HEK293 (cell line): ENCODE data around the gene FTO.

Experiments
- KLF8 ChIP-seq: fragments of 450-650 bp; formaldehyde crosslinking; IDR thresholded peaks from 2 replicates; pipeline ENCODE4 v1.5.1; 2016; ENCODE audit warnings: missing biosample characterization, missing genetic modification characterization
- SP7 ChIP-seq: fragments of 450-650 bp; formaldehyde crosslinking; IDR thresholded peaks from 2 replicates; pipeline ENCODE4 v1.5.1; 2016; ENCODE audit warnings: missing biosample characterization, missing genetic modification characterization
- ZBTB21 ChIP-seq: fragments of 450-650 bp; formaldehyde crosslinking; IDR thresholded peaks from 2 replicates; pipeline ENCODE4 v1.5.1; 2017; ENCODE audit warnings: missing biosample characterization, missing genetic modification characterization
- ZBTB48 ChIP-seq: fragments of 450-650 bp; formaldehyde crosslinking; IDR thresholded peaks from 2 replicates; pipeline ENCODE4 v1.5.1; 2016; ENCODE audit warnings: missing biosample characterization, missing genetic modification characterization
- ZNF132 ChIP-seq: fragments of 450-650 bp; formaldehyde crosslinking; IDR thresholded peaks from 2 replicates; pipeline ENCODE4 v1.5.1; 2017; ENCODE audit warnings: missing biosample characterization, missing genetic modification characterization, borderline replicate concordance
- ZNF175 ChIP-seq: fragments of 450-650 bp; formaldehyde crosslinking; IDR thresholded peaks from 2 replicates; pipeline ENCODE4 v1.5.1; 2016; ENCODE audit warnings: missing biosample characterization, missing genetic modification characterization
- ZNF248 ChIP-seq: fragments of 450-650 bp; formaldehyde crosslinking; IDR thresholded peaks from 2 replicates; pipeline ENCODE4 v1.5.1; 2017; ENCODE audit warnings: missing biosample characterization, missing genetic modification characterization
- ZNF311 ChIP-seq: fragments of 450-650 bp; formaldehyde crosslinking; IDR thresholded peaks from 2 replicates; pipeline ENCODE4 v1.5.1; 2017; ENCODE audit warnings: missing biosample characterization, missing genetic modification characterization, borderline replicate concordance
- ZNF366 ChIP-seq: fragments of 450-650 bp; formaldehyde crosslinking; conservative IDR thresholded peaks from 2 replicates; pipeline ENCODE4 v1.5.1; 2016; ENCODE audit warnings: missing biosample characterization, missing genetic modification characterization
- ZNF37A ChIP-seq: fragments of 450-650 bp; IDR thresholded peaks from 2 replicates; pipeline ENCODE4 v1.5.1; 2018; ENCODE audit warnings: missing biosample characterization, missing genetic modification characterization
- ZNF426 ChIP-seq: fragments of 450-650 bp; formaldehyde crosslinking; IDR thresholded peaks from 2 replicates; pipeline ENCODE4 v1.5.1; 2017; ENCODE audit warnings: missing biosample characterization, missing genetic modification characterization, mild to moderate bottlenecking, inconsistent platforms, moderate library complexity
- ZNF510 ChIP-seq: fragments of 450-650 bp; formaldehyde crosslinking; IDR thresholded peaks from 2 replicates; pipeline ENCODE4 v1.5.1; 2018; ENCODE audit warnings: mild to moderate bottlenecking, missing genetic modification characterization, missing biosample characterization; ENCODE audit not compliant: insufficient replicate concordance
- ZNF555 ChIP-seq: fragments of 450-650 bp; formaldehyde crosslinking; conservative IDR thresholded peaks from 2 replicates; pipeline ENCODE4 v1.5.1; 2017; ENCODE audit warnings: missing biosample characterization, mild to moderate bottlenecking, missing genetic modification characterization, inconsistent platforms
- ZNF610 ChIP-seq: fragments of 450-650 bp; formaldehyde crosslinking; IDR thresholded peaks from 2 replicates; pipeline ENCODE4 v1.5.1; 2016; ENCODE audit warnings: missing biosample characterization, missing genetic modification characterization, borderline replicate concordance
- ZNF658 ChIP-seq: fragments of 450-650 bp; formaldehyde crosslinking; IDR thresholded peaks from 2 replicates; pipeline ENCODE4; 2016; ENCODE audit warnings: missing biosample characterization, missing genetic modification characterization
- ZNF830 ChIP-seq: fragments of 450-650 bp; IDR thresholded peaks from 2 replicates; pipeline ENCODE4 v1.5.0; 2018; ENCODE audit warnings: missing biosample characterization, missing genetic modification characterization, low read depth, mild to moderate bottlenecking, moderate library complexity
- TF ChIP-seq, protein P1 (sequence below): fragments of 450-650 bp; formaldehyde crosslinking; IDR thresholded peaks from 2 replicates; pipeline ENCODE4 v1.5.1; 2017; ENCODE audit warnings: missing biosample characterization, missing genetic modification characterization
- TF ChIP-seq, protein P2 (sequence below): fragments of 450-650 bp; formaldehyde crosslinking; IDR thresholded peaks from 2 replicates; pipeline ENCODE4 v1.5.1; 2016; ENCODE audit warnings: missing biosample characterization, missing genetic modification characterization
- TF ChIP-seq, protein P3 (sequence below): fragments of 450-650 bp; formaldehyde crosslinking; IDR thresholded peaks from 2 replicates; pipeline ENCODE4 v1.5.1; 2016; ENCODE audit warnings: missing biosample characterization, missing genetic modification characterization
- TF ChIP-seq, protein P4 (sequence below): fragments of 450-650 bp; formaldehyde crosslinking; IDR thresholded peaks from 2 replicates; pipeline ENCODE4 v1.5.1; 2016; ENCODE audit warnings: missing biosample characterization, missing genetic modification characterization
- TF ChIP-seq, protein P5 (sequence below): fragments of 450-650 bp; formaldehyde crosslinking; IDR thresholded peaks from 2 replicates; pipeline ENCODE4 v1.5.1; 2016; ENCODE audit warnings: missing biosample characterization, missing genetic modification characterization, borderline replicate concordance
- TF ChIP-seq, protein P6 (sequence below): fragments of 450-650 bp; formaldehyde crosslinking; IDR thresholded peaks from 2 replicates; pipeline ENCODE4 v1.5.1; 2016; ENCODE audit warnings: missing biosample characterization, missing genetic modification characterization
- TF ChIP-seq, protein P7 (sequence below): fragments of 450-650 bp; formaldehyde crosslinking; IDR thresholded peaks from 2 replicates; pipeline ENCODE4 v1.5.1; 2016; ENCODE audit warnings: missing biosample characterization, missing genetic modification characterization

FTO gene

DNA sequence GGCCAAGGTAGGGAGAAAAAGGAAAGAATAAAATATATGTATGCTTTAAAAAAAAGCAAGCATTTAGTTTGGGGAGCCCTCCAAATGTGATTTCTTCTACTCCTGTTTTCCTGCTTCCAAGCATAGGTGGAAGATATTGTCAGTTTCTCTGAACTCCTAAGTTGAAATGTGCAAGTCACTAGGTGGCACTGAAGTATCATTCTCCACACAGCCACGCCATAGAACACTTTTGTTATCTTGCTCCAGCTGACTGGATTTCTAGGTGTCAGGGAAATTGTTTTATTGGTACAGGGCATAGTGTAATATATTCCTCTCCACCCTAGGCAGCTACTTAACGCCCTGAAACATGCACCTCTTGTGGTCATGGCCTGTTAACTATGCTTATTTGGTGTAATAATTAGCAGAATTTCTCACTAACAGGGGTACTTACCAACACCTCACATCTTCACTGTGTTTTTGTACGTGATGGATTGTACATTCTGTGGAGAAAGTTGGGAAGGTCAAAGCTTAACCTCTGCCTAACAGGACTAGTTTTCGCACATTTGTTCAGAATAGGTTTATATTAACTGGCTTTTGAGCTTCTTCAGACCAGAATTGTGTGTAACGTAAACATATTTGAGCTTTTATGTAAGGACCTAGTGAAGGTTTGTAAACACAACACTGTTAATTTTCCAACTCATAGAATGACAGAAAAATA, 69.3 kb downstream of the FTO start (continued):
- TF ChIP-seq ZNF658 (tag by site-specific recombination) (no peak), ZNF366 (tag by site-specific recombination) (peak; percentile 51), KLF8 (tag by site-specific recombination) (peak; percentile 40), ZNF510 (tag by site-specific recombination) (no peak), ZBTB48 (tag by site-specific recombination) (no peak), ZNF610 (tag by site-specific recombination) (0 out of 2 replicates have a peak, but pooled peaks have one; percentile 21), ZNF426 (no peak), ZNF248 (no peak), ZNF830 (tag by site-specific recombination) (no peak), ZNF132 (tag by site-specific recombination) (no peak), ZBTB21 (no peak), ZNF175 (tag by site-specific recombination) (no peak), ZNF555 (tag by site-specific recombination) (no peak), ZNF311 (tag by site-specific recombination) (no peak), SP7 (tag by site-specific recombination) (peak; percentile 84), ZNF37A (tag by site-specific recombination) (no peak)
- TF ChIP-seq, protein P1, sequence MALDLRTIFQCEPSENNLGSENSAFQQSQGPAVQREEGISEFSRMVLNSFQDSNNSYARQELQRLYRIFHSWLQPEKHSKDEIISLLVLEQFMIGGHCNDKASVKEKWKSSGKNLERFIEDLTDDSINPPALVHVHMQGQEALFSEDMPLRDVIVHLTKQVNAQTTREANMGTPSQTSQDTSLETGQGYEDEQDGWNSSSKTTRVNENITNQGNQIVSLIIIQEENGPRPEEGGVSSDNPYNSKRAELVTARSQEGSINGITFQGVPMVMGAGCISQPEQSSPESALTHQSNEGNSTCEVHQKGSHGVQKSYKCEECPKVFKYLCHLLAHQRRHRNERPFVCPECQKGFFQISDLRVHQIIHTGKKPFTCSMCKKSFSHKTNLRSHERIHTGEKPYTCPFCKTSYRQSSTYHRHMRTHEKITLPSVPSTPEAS (tag by site-specific recombination): no peak
- TF ChIP-seq, protein P2, sequence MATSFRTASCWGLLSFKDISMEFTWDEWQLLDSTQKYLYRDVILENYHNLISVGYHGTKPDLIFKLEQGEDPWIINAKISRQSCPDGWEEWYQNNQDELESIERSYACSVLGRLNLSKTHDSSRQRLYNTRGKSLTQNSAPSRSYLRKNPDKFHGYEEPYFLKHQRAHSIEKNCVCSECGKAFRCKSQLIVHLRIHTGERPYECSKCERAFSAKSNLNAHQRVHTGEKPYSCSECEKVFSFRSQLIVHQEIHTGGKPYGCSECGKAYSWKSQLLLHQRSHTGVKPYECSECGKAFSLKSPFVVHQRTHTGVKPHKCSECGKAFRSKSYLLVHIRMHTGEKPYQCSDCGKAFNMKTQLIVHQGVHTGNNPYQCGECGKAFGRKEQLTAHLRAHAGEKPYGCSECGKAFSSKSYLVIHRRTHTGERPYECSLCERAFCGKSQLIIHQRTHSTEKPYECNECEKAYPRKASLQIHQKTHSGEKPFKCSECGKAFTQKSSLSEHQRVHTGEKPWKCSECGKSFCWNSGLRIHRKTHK (tag by site-specific recombination): no peak
- TF ChIP-seq, protein P3, sequence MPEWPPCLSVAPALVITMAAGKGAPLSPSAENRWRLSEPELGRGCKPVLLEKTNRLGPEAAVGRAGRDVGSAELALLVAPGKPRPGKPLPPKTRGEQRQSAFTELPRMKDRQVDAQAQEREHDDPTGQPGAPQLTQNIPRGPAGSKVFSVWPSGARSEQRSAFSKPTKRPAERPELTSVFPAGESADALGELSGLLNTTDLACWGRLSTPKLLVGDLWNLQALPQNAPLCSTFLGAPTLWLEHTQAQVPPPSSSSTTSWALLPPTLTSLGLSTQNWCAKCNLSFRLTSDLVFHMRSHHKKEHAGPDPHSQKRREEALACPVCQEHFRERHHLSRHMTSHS (tag by site-specific recombination): no peak
- TF ChIP-seq, protein P4, sequence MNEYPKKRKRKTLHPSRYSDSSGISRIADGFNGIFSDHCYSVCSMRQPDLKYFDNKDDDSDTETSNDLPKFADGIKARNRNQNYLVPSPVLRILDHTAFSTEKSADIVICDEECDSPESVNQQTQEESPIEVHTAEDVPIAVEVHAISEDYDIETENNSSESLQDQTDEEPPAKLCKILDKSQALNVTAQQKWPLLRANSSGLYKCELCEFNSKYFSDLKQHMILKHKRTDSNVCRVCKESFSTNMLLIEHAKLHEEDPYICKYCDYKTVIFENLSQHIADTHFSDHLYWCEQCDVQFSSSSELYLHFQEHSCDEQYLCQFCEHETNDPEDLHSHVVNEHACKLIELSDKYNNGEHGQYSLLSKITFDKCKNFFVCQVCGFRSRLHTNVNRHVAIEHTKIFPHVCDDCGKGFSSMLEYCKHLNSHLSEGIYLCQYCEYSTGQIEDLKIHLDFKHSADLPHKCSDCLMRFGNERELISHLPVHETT (tag by site-specific recombination): no peak; the same call in 1 of the 2 replicates
- TF ChIP-seq, protein P5, sequence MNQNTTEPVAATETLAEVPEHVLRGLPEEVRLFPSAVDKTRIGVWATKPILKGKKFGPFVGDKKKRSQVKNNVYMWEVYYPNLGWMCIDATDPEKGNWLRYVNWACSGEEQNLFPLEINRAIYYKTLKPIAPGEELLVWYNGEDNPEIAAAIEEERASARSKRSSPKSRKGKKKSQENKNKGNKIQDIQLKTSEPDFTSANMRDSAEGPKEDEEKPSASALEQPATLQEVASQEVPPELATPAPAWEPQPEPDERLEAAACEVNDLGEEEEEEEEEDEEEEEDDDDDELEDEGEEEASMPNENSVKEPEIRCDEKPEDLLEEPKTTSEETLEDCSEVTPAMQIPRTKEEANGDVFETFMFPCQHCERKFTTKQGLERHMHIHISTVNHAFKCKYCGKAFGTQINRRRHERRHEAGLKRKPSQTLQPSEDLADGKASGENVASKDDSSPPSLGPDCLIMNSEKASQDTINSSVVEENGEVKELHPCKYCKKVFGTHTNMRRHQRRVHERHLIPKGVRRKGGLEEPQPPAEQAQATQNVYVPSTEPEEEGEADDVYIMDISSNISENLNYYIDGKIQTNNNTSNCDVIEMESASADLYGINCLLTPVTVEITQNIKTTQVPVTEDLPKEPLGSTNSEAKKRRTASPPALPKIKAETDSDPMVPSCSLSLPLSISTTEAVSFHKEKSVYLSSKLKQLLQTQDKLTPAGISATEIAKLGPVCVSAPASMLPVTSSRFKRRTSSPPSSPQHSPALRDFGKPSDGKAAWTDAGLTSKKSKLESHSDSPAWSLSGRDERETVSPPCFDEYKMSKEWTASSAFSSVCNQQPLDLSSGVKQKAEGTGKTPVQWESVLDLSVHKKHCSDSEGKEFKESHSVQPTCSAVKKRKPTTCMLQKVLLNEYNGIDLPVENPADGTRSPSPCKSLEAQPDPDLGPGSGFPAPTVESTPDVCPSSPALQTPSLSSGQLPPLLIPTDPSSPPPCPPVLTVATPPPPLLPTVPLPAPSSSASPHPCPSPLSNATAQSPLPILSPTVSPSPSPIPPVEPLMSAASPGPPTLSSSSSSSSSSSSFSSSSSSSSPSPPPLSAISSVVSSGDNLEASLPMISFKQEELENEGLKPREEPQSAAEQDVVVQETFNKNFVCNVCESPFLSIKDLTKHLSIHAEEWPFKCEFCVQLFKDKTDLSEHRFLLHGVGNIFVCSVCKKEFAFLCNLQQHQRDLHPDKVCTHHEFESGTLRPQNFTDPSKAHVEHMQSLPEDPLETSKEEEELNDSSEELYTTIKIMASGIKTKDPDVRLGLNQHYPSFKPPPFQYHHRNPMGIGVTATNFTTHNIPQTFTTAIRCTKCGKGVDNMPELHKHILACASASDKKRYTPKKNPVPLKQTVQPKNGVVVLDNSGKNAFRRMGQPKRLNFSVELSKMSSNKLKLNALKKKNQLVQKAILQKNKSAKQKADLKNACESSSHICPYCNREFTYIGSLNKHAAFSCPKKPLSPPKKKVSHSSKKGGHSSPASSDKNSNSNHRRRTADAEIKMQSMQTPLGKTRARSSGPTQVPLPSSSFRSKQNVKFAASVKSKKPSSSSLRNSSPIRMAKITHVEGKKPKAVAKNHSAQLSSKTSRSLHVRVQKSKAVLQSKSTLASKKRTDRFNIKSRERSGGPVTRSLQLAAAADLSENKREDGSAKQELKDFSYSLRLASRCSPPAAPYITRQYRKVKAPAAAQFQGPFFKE (tag by site-specific recombination): no peak
- TF ChIP-seq, protein P6, sequence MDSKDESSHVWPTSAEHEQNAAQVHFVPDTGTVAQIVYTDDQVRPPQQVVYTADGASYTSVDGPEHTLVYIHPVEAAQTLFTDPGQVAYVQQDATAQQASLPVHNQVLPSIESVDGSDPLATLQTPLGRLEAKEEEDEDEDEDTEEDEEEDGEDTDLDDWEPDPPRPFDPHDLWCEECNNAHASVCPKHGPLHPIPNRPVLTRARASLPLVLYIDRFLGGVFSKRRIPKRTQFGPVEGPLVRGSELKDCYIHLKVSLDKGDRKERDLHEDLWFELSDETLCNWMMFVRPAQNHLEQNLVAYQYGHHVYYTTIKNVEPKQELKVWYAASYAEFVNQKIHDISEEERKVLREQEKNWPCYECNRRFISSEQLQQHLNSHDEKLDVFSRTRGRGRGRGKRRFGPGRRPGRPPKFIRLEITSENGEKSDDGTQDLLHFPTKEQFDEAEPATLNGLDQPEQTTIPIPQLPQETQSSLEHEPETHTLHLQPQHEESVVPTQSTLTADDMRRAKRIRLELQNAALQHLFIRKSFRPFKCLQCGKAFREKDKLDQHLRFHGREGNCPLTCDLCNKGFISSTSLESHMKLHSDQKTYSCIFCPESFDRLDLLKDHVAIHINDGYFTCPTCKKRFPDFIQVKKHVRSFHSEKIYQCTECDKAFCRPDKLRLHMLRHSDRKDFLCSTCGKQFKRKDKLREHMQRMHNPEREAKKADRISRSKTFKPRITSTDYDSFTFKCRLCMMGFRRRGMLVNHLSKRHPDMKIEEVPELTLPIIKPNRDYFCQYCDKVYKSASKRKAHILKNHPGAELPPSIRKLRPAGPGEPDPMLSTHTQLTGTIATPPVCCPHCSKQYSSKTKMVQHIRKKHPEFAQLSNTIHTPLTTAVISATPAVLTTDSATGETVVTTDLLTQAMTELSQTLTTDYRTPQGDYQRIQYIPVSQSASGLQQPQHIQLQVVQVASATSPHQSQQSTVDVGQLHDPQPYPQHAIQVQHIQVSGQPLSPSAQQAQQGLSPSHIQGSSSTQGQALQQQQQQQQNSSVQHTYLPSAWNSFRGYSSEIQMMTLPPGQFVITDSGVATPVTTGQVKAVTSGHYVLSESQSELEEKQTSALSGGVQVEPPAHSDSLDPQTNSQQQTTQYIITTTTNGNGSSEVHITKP: peak; percentile 23; the same call in 1 of the 2 replicates
- TF ChIP-seq, protein P7, sequence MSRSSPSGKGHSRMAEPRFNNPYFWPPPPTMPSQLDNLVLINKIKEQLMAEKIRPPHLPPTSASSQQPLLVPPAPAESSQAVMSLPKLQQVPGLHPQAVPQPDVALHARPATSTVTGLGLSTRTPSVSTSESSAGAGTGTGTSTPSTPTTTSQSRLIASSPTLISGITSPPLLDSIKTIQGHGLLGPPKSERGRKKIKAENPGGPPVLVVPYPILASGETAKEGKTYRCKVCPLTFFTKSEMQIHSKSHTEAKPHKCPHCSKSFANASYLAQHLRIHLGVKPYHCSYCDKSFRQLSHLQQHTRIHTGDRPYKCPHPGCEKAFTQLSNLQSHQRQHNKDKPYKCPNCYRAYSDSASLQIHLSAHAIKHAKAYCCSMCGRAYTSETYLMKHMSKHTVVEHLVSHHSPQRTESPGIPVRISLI (tag by site-specific recombination): no peak
